ENCODE data around the gene SLC35G2.

- TF ChIP-seq USF2 (IDR thresholded peaks at IDR 0.05; ENCODE audit: low read depth, low read length) (no peak), SMC3 (IDR thresholded peaks at IDR 0.05; ENCODE audit: low read depth, low read length) (no peak), POLR2A (IDR thresholded peaks at IDR 0.05; ENCODE audit: low read depth, low read length) (no peak), CTCF (conservative IDR thresholded peaks at IDR 0.05; ENCODE audit: low read depth, low read length) (no peak), MXI1 (IDR thresholded peaks at IDR 0.05; ENCODE audit: borderline replicate concordance, low read depth, low read length) (no peak), CEBPB (IDR thresholded peaks at IDR 0.05; ENCODE audit: low read depth, low read length) (no peak), MAZ (IDR thresholded peaks at IDR 0.05; ENCODE audit: borderline replicate concordance, low read depth, low read length) (no peak), RAD21 (IDR thresholded peaks at IDR 0.05; ENCODE audit: low read length) (no peak), MAFK (IDR thresholded peaks at IDR 0.05; ENCODE audit: low read depth, low read length) (no peak)
Measured at GRCh38 chr3:136844724-136845123, 25.8 kb downstream of the SLC35G2 start.

All from IMR-90 (cell line).